B cell (primary cell): ENCODE data around the gene JPH2. TPM values are rescaled to one million over a fixed set of nuclear protein-coding genes. Genes with fewer than 3 reads are reported as not detected.

Experiments used
- ATAC-seq: fragments of 200-7000 bp; cut with Tn5 transposase; one replicate; pipeline ENCODE4 v1.10.0; 2021; ENCODE audit warnings: low read depth, mild to moderate bottlenecking, moderate number of reproducible peaks, moderate library complexity
- CTCF ChIA-PET: fragments of 350-600 bp; sonication (Branson Sonifier 250); formaldehyde crosslinking; loops from one replicate; lab custom pipeline; 2021; ENCODE audit warnings: antibody characterized with exemption, inconsistent platforms; lab: Charles Lee
- POLR2A ChIA-PET: fragments of 350-600 bp; sonication (Branson Sonifier 250); formaldehyde crosslinking; loops from one replicate; lab custom pipeline; 2021; ENCODE audit warnings: antibody characterized with exemption; lab: Charles Lee
- DNase-seq: peaks from one replicate; pipeline ENCODE4 v3.0.0; 2013
- H2AFZ ChIP-seq: 2 replicates; pipeline ENCODE4 v1.6.1; 2012; ENCODE audit warnings: mild to moderate bottlenecking, low read depth, low read length; ENCODE audit not compliant: insufficient read depth, poor library complexity, severe bottlenecking
- H3K27ac ChIP-seq, 2 donors: 1 replicate in 1 of 2; 2 replicates in 1 of 2; pipeline ENCODE4 v1.5.1; 2012 to 2013; ENCODE audit warnings: low read length in 2 of 2, mild to moderate bottlenecking in 2 of 2, moderate library complexity in 1 of 2
- H3K27me3 ChIP-seq, 4 experiments: fragments of 200-600 bp in 1 of 4; sonication (generic) in 1 of 4; replicated peaks in 1 of 4; 1 replicate in 2 of 4; 2 replicates in 2 of 4; pipeline versions ENCODE4 v1.6.1 to v1.7.0; 2013 to 2016; ENCODE audit warnings: low read length in 3 of 4, mild to moderate bottlenecking in 2 of 4, mixed read lengths in 1 of 4, moderate library complexity in 1 of 4; ENCODE audit not compliant: insufficient read depth in 4 of 4, control insufficient read depth in 3 of 4; ENCODE audit errors: control extremely low read depth in 1 of 4
- H3K36me3 ChIP-seq, 2 experiments: replicated peaks in 1 of 2; 1 replicate in 1 of 2; 2 replicates in 1 of 2; pipeline versions ENCODE4 v1.6.1 to v1.7.1; 2013; ENCODE audit warnings: low read length in 1 of 2; ENCODE audit not compliant: insufficient read depth in 2 of 2, control insufficient read depth in 1 of 2; ENCODE audit errors: control extremely low read depth in 1 of 2, extremely low read depth in 1 of 2
- H3K4me1 ChIP-seq, 2 donors: fragments of 200-600 bp in 1 of 2; sonication (generic) in 1 of 2; 1 replicate in 1 of 2; 2 replicates in 1 of 2; pipeline versions ENCODE4 v1.5.1 to v1.6.1; 2013 to 2017; ENCODE audit warnings: low read length in 2 of 2; ENCODE audit not compliant: control insufficient read depth in 2 of 2, insufficient read depth in 2 of 2
- H3K4me2 ChIP-seq: replicated peaks from 2 replicates; pipeline ENCODE3; 2012; ENCODE audit warnings: mild to moderate bottlenecking, low read depth, low read length; ENCODE audit not compliant: poor library complexity, severe bottlenecking
- H3K4me3 ChIP-seq, 5 experiments: fragments of 200-600 bp in 1 of 5; sonication (generic) in 1 of 5; 1 replicate in 3 of 5; 2 replicates in 2 of 5; pipeline versions ENCODE4 v1.5.1 to v1.7.0; 2011 to 2016; ENCODE audit warnings: low read length in 4 of 5, mild to moderate bottlenecking in 4 of 5, low read depth in 2 of 5, control low read depth in 1 of 5, moderate library complexity in 1 of 5; ENCODE audit not compliant: insufficient read depth in 1 of 5; ENCODE audit errors: control extremely low read depth in 1 of 5, extremely low read depth in 1 of 5
- H3K79me2 ChIP-seq: fragments of 200-600 bp; sonication (generic); one replicate; pipeline ENCODE4 v1.6.0; 2016; ENCODE audit warnings: low read length; ENCODE audit not compliant: control insufficient read depth, insufficient read depth
- H3K9ac ChIP-seq: fragments of 200-600 bp; sonication (generic); 2 replicates; pipeline ENCODE4 v1.6.1; 2017; ENCODE audit warnings: mild to moderate bottlenecking, low read length, moderate library complexity
- H3K9me3 ChIP-seq, 3 donors: one replicate each; pipeline versions ENCODE4 v1.6.1 to v1.7.1; 2013; ENCODE audit warnings: low read length in 2 of 3; ENCODE audit not compliant: control insufficient read depth in 2 of 3, insufficient read depth in 1 of 3; ENCODE audit errors: control extremely low read depth in 1 of 3
- H4K20me1 ChIP-seq: 2 replicates; pipeline ENCODE4 v1.6.0; 2012; ENCODE audit warnings: mild to moderate bottlenecking, low read length; ENCODE audit not compliant: insufficient read depth, control insufficient read depth, poor library complexity, severe bottlenecking
- H3K27ac Mint-ChIP-seq: one replicate; pipeline ENCODE4 v1.8.0; 2021; ENCODE audit warnings: mixed read lengths
- H3K27me3 Mint-ChIP-seq: one replicate; pipeline ENCODE4 v1.8.0; 2021; ENCODE audit warnings: mixed read lengths
- H3K4me1 Mint-ChIP-seq: one replicate; pipeline ENCODE4 v1.8.0; 2021; ENCODE audit warnings: mixed read lengths
- H3K4me3 Mint-ChIP-seq: one replicate; pipeline ENCODE4 v1.8.0; 2021; ENCODE audit warnings: mixed read lengths
- H3K9me3 Mint-ChIP-seq: one replicate; pipeline ENCODE4 v1.8.0; 2022; ENCODE audit warnings: mixed read lengths; ENCODE audit not compliant: insufficient read depth
- EZH2 ChIP-seq: IDR thresholded peaks from 2 replicates; pipeline ENCODE4 v1.6.1; 2012; ENCODE audit warnings: borderline replicate concordance, low read depth, mild to moderate bottlenecking, moderate library complexity, low read length; ENCODE audit not compliant: insufficient read depth, poor library complexity, severe bottlenecking
- WGBS: methylation state at CpG from one replicate; pipeline ENCODE4 v1.1.5; 2013; ENCODE audit warnings: missing lambda C conversion rate; ENCODE audit not compliant: insufficient coverage; 5-methylcytosine and 5-hydroxymethylcytosine counted together
- intact Hi-C: fragments of 100-400 bp; cut with micrococcal nuclease; formaldehyde crosslinking; loops from one replicate; pipeline ENCODE4 v1.10.0; 2022
- polyA plus RNA-seq: library from polyadenylated mRNA; depleted of rRNA; stranded (reverse); fragments of >200 nt; gene quantifications from 2 replicates; pipeline ENCODE4 v1.2.3, GENCODE V29; 2012
- total RNA-seq, 2 donors: library from RNA; stranded (reverse); fragments of 120-200 nt in 1 of 2; gene quantifications; 1 replicate in 1 of 2; 2 replicates in 1 of 2; pipeline versions ENCODE4 v1.2.3 to v1.2.4, GENCODE V29; 2013 to 2022
- TF ChIP-seq, protein P1 (sequence below): fragments of 200-600 bp; IDR thresholded peaks from one replicate; pipeline ENCODE4 v1.8.0; 2022; ENCODE audit warnings: antibody characterized with exemption, mild to moderate bottlenecking

JPH2 gene
- total and polyA plus RNA-seq, 2 donors (not counting 1 experiment from before 2014, with no cell fraction given): 0.10 TPM; not detected in 1

DNA sequence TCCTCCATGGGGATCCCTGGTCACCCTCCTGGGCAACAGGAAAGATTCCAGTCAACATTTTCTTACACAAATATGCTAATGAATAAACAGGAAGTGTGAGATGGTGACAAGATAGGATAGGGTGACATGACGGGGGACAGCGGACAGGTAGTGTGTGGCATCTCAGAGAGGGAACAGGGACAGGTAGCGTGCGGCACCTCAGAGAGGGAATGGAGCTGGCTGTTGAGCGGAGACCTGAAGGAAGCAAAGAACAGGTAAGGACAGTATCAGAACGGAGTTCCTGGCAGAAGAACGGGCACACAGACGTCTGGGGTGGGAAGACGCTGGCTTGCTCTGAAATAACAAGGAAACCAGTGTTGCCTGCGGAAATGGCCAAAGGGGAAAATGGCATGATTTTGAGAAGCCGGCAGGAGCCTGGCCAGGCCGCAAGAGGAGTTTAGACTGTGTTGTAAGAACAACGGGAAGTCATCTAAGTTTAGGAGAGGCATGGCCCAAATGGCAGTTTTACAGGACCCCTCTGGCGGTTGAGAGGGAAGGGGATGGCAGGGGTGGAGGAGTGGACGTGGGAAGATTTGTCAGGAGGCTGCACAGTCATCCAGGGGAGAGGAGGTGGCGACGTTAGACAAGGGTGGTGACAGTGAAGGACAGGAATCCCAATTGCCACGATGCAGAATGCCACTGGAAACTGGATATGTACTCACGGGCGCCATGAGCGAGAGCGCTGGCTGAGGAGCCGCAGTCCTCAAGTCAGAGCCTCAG lies 111.6 kb downstream of the JPH2 start:
- ChIA-PET POLR2A (no interaction called here), CTCF (no interaction called here)
- Histone ChIP-seq H3K36me3 (no peaks in the 10 kb centered on the region), H2AFZ (no peak overlapping the region), H3K9ac (no peak overlapping the region), H3K4me3 (no peak overlapping the region), H4K20me1 (no peaks in the 10 kb centered on the region), H3K9me3 (no peaks in the 10 kb centered on the region), H3K27me3 (peaks cover 0 to 2% (median 0%) of the 10 kb centered on the region in 4 experiments), H3K27ac (no peak overlapping the region), H3K4me2 (no peak overlapping the region), H3K4me1 (peaks cover 3 to 21% of the 10 kb centered on the region in 2 donors), H3K79me2 (no peaks in the 10 kb centered on the region)
- no peaks in the 10 kb centered on the region for H3K9me3 Mint-ChIP-seq
- no peaks in the 10 kb centered on the region for H3K27me3 Mint-ChIP-seq
- ATAC-seq (no peak), DNase-seq (no peak)
- intact Hi-C loops: no loop called here
- TF ChIP-seq, protein P1, sequence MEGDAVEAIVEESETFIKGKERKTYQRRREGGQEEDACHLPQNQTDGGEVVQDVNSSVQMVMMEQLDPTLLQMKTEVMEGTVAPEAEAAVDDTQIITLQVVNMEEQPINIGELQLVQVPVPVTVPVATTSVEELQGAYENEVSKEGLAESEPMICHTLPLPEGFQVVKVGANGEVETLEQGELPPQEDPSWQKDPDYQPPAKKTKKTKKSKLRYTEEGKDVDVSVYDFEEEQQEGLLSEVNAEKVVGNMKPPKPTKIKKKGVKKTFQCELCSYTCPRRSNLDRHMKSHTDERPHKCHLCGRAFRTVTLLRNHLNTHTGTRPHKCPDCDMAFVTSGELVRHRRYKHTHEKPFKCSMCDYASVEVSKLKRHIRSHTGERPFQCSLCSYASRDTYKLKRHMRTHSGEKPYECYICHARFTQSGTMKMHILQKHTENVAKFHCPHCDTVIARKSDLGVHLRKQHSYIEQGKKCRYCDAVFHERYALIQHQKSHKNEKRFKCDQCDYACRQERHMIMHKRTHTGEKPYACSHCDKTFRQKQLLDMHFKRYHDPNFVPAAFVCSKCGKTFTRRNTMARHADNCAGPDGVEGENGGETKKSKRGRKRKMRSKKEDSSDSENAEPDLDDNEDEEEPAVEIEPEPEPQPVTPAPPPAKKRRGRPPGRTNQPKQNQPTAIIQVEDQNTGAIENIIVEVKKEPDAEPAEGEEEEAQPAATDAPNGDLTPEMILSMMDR: no peak
- TF ChIP-seq EZH2: no peak
- no peak overlapping the region for H3K4me3 Mint-ChIP-seq
- H3K4me1 Mint-ChIP-seq: peaks cover 23% of the 10 kb centered on the region
- no peak overlapping the region for H3K27ac Mint-ChIP-seq
- 97% methylated on average over 23 of the region's 23 CpGs for WGBS
